Stimulated activated CD4-positive, alpha-beta T cell treated with anti-CD3 and anti-CD28 coated beads, Interleukin-4, amount 100 ng/mL, for 4 hours (primary cell): ENCODE data around the gene GTPBP3.

Experiments used
- DNase-seq, 2 experiments: peaks; one replicate each; pipeline ENCODE4 v3.0.0-alpha.2; 2020

GTPBP3 gene

DNA sequence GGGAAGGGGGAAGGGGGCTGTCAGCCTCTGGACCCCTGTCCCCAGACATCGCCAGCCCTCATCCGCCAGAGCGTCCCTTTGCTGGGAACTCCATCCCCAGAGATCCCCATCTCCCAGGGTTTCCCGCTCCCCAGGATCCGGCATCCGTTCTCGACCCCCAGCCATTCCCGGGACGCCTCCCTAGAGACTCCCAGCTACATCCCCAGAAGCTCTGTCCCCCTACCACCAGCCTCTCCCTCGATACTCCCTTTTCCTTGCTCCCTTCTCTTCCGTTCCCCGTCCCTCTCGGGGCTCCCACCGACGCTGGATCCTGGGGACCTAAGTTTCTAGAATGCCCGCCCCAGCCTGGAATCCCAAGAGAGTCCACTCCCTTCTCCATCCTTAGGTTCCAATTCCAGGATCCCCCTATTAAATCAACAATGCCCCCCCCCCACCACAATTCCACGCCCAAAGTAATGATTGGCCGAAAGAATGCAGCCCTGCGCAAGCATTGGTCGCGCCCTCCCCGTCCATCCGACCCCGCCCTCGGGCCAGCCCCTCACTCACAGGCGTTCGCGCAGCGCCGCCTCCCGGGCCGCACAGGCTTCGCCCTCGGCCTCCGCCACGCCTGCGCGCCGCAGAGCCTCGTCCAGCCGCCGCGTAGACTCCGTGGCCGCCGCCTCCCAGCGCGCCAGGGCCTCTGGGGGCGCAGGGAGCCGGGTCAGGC, 53.5 kb downstream of the GTPBP3 start:
- DNase-seq = peak; percentile 83 to 92

DNA sequence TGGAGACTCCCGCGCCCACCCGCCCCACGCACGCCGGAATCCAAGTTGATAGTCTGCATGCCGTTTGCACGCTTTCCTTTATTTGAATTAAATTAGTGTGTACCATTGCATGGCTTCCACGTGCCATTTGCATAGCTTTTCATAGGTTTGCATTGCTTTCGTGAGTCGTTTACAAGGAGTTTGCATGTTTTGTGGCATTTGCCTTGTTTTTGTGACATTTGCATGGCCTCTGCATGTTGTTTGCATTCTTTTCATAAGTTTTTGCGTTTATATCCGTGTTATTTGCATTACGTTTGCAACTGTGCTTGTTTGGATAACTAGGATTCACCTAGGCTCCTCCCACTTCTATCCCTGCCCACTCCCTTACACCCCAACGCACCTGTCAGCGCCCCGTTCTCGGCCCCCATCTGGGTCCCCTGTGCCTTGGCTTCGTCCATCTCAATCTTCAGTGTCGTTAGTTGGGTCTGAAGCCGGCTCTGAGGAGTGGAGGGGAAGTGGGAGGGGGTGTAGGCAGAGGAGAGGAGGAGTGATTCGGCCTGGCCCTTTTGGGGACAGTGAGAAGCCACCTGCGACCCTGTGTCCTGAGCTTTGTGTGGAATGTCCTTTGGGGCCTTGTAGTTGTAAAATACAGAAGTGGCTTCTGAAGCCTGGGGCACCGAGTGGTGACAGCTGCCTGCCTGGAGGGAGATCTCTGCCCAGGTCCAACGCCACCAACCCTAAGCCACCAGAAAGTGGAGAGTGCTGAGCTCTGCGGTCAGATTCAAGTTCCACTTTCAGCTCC, 54.2 kb downstream of the GTPBP3 start:
- no peak for DNase-seq
